PC-9 (cell line): Measurements from ENCODE around the gene OSGEP. TPM values are rescaled to one million over a fixed set of nuclear protein-coding genes. Genes with fewer than 3 reads are reported as not detected.
A peak's percentile ranks its signal among the peaks of the same experiment; 100 is the strongest.

ENCODE experiments used
- BruUV-seq: library from RNA; stranded (reverse); fragments of 400-500 nt; replicated peaks from 2 replicates; lab custom pipeline; 2021; lab: Mats Ljungman, UMichigan
- CTCF ChIA-PET: fragments of 300-600 bp; sonication (Branson Sonifier 250); formaldehyde crosslinking; loops from one replicate; lab custom pipeline; 2022; ENCODE audit warnings: antibody characterized with exemption; lab: Charles Lee
- POLR2A ChIA-PET: fragments of 300-600 bp; sonication (Branson Sonifier 250); formaldehyde crosslinking; loops from one replicate; lab custom pipeline; 2022; ENCODE audit warnings: antibody characterized with exemption; ENCODE audit not compliant: unreplicated experiment; lab: Charles Lee
- DNase-seq, 2 experiments: peaks; one replicate each; pipeline versions ENCODE4 v3.0.0 to v3.0.0-alpha.2; 2015 to 2022; ENCODE audit warnings: mixed read lengths in 1 of 2
- H2AFZ ChIP-seq: fragments of 200-600 bp; sonication (generic); 2 replicates; pipeline ENCODE4 v1.8.1; 2017; ENCODE audit warnings: antibody characterized with exemption
- H3F3A ChIP-seq: fragments of 200-600 bp; sonication (generic); 2 replicates; pipeline ENCODE4 v1.8.1; 2017; ENCODE audit warnings: antibody characterized with exemption, mild to moderate bottlenecking, low read depth; ENCODE audit not compliant: insufficient read depth
- H3K27ac ChIP-seq: fragments of 200-600 bp; sonication (generic); 2 replicates; pipeline ENCODE4 v1.6.1; 2016; ENCODE audit warnings: mixed run types
- H3K27me3 ChIP-seq: fragments of 200-600 bp; sonication (generic); 2 replicates; pipeline ENCODE4 v1.6.1; 2016; ENCODE audit warnings: low read depth, mixed run types; ENCODE audit not compliant: insufficient read depth
- H3K36me3 ChIP-seq: fragments of 200-600 bp; sonication (generic); 2 replicates; pipeline ENCODE4 v1.6.1; 2016; ENCODE audit warnings: low read depth, mixed run types
- H3K4me1 ChIP-seq: fragments of 200-600 bp; sonication (generic); replicated peaks from 2 replicates; pipeline ENCODE4 v1.6.1; 2016; ENCODE audit warnings: mixed run types; ENCODE audit not compliant: insufficient read depth
- H3K4me2 ChIP-seq: fragments of 200-600 bp; sonication (generic); 2 replicates; pipeline ENCODE4 v1.6.1; 2017; ENCODE audit warnings: mixed run types
- H3K4me3 ChIP-seq: fragments of 200-600 bp; sonication (generic); 2 replicates; pipeline ENCODE4 v1.6.1; 2016; ENCODE audit warnings: mixed run types
- H3K79me2 ChIP-seq: fragments of 200-600 bp; sonication (generic); 2 replicates; pipeline ENCODE4 v1.6.1; 2017; ENCODE audit warnings: low read depth, mixed run types
- H3K9me2 ChIP-seq: fragments of 200-600 bp; sonication (generic); 2 replicates; pipeline ENCODE4 v1.8.1; 2017; ENCODE audit warnings: mild to moderate bottlenecking; ENCODE audit not compliant: insufficient read depth
- H3K9me3 ChIP-seq: fragments of 200-600 bp; sonication (generic); 2 replicates; pipeline ENCODE4 v1.8.1; 2016; ENCODE audit warnings: low read depth; ENCODE audit not compliant: insufficient read depth
- H4K20me1 ChIP-seq: fragments of 200-600 bp; sonication (generic); 2 replicates; pipeline ENCODE4 v1.8.1; 2017; ENCODE audit not compliant: insufficient read depth
- EZH2 ChIP-seq: fragments of 200-600 bp; sonication (generic); IDR thresholded peaks from 2 replicates; pipeline ENCODE4 v1.8.0; 2017; ENCODE audit warnings: antibody characterized with exemption, low read depth
- intact Hi-C: fragments of 100-400 bp; cut with micrococcal nuclease; formaldehyde crosslinking; loops from one replicate; pipeline ENCODE4 v1.10.0; 2022; ENCODE audit not compliant: unreplicated experiment
- total RNA-seq: library from RNA; stranded (reverse); gene quantifications from 2 replicates; pipeline ENCODE4 v1.2.3, GENCODE V29; 2021
- TF ChIP-seq, protein P1 (sequence below): fragments of 200-600 bp; sonication (generic); conservative IDR thresholded peaks from 2 replicates; pipeline ENCODE4 v1.6.1; 2017; ENCODE audit warnings: mixed run types, antibody characterized with exemption, mild to moderate bottlenecking, moderate library complexity

The OSGEP gene
- total RNA-seq, 1 experiment from 2014 or later = 20.6 TPM

DNA sequence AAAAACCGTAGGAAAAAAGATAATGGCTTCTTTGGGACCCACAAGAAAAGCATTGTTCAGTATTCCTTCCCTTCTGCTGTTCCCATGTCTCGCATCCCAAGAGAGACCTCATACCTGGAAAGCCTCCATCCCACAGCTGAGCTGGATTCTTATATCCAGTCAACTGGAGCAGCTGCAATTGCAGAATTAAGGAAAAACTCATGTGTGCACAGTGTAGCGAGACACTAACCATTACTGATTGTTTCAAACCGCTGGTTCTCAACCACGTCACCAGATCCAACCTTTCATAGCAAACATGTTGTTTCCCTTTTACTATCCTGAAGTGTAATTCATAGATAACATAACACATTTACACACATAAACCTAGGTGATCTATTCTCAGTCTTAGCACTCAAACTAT lies 45.3 kb upstream of the OSGEP start:
- ChIA-PET POLR2A (no interaction called here), CTCF (no interaction called here)

DNA sequence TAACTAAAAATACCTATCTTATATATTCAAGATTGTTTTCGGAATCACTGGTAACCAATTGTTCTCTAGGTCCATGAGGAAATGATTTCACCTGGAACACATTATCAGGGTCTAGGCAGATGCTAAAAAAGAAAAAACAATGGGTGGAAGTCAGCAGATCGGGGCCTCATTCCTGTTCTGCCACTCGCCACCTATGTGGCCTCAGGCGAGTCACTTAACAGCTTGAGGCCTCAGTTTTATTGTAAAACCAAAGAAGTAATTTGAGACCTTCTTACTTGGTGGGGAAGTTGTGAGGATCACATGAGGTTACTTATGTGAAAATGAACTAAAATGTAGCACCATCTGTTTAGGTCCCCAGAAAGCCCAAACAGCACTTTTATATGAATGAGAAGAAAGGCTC lies 44.5 kb upstream of the OSGEP start:
- Histone ChIP-seq H3K36me3 (no peaks in the 10 kb centered on the region), H3K9me3 (no peaks in the 10 kb centered on the region), H3K27me3 (no peaks in the 10 kb centered on the region), H3K4me1 (peaks cover 24% of the 10 kb centered on the region), H4K20me1 (no peaks in the 10 kb centered on the region), H3K27ac (peak overlapping the region; percentile 16; the same call in 1 of the 2 replicates), H3K9me2 (no peaks in the 10 kb centered on the region), H3K4me2 (peak overlapping the region; percentile 38; the same call in 1 of the 2 replicates), H3K4me3 (no peak overlapping the region), H3F3A (peaks cover 16% of the 10 kb centered on the region; the same call in 1 of the 2 replicates), H3K79me2 (no peaks in the 10 kb centered on the region), H2AFZ (peak overlapping the region; percentile 39; the same call in 1 of the 2 replicates)
- TF ChIP-seq EZH2 = no peak
- TF ChIP-seq, protein P1, sequence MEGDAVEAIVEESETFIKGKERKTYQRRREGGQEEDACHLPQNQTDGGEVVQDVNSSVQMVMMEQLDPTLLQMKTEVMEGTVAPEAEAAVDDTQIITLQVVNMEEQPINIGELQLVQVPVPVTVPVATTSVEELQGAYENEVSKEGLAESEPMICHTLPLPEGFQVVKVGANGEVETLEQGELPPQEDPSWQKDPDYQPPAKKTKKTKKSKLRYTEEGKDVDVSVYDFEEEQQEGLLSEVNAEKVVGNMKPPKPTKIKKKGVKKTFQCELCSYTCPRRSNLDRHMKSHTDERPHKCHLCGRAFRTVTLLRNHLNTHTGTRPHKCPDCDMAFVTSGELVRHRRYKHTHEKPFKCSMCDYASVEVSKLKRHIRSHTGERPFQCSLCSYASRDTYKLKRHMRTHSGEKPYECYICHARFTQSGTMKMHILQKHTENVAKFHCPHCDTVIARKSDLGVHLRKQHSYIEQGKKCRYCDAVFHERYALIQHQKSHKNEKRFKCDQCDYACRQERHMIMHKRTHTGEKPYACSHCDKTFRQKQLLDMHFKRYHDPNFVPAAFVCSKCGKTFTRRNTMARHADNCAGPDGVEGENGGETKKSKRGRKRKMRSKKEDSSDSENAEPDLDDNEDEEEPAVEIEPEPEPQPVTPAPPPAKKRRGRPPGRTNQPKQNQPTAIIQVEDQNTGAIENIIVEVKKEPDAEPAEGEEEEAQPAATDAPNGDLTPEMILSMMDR = no peak
- no TSS peak for BruUV-seq
- intact Hi-C loops = no loop called here
- CTCF ChIA-PET = no interaction called here
- DNase-seq = peak; percentile 17 to 58
- POLR2A ChIA-PET = interaction anchor here (0.7 kb wide), 1 partner anchor 77 kb away, joined by 4 read pairs; no protein-coding TSS in a partner anchor

More for the DNA sequence above, 45.3 kb upstream of the OSGEP start:
- Histone ChIP-seq H3K27ac (no peak overlapping the region), H3F3A (peaks cover 10% of the 10 kb centered on the region; the same call in 1 of the 2 replicates), H3K4me2 (no peak overlapping the region), H4K20me1 (no peaks in the 10 kb centered on the region), H3K79me2 (no peaks in the 10 kb centered on the region), H3K36me3 (no peaks in the 10 kb centered on the region), H3K9me2 (no peaks in the 10 kb centered on the region), H3K4me1 (peaks cover 24% of the 10 kb centered on the region), H2AFZ (no peak overlapping the region), H3K9me3 (no peaks in the 10 kb centered on the region), H3K27me3 (no peaks in the 10 kb centered on the region), H3K4me3 (no peak overlapping the region)
- intact Hi-C loops = no loop called here
- no peak for DNase-seq
- BruUV-seq = no TSS peak
- no peak for TF ChIP-seq EZH2
- TF ChIP-seq, protein P1 = no peak

DNA sequence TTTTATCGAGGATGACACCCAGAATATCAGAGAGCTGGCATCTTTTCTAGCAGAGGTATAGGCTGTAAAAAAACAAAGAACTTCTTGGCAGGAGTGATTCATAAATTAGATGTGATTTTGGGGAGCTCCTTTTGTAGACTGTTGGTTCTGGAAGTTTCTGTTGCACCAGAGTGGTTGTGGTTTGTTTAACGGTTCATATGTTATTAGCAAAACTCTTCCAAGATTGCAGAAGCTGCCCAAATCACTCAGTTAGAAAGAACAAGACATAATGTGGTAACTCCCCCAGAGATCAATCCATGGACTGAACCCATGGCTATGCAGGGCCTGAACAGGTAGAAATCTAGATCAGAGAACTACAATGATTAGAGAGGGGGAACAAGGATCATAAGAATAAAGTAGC lies 44.0 kb upstream of the OSGEP start:
- peaks cover 16% of the 10 kb centered on the region; the same call in 1 of the 2 replicates for H3F3A ChIP-seq

More for the DNA sequence above, 44.0 kb upstream of the OSGEP start:
- peak overlapping the region; percentile 16; the same call in 1 of the 2 replicates for H3K27ac ChIP-seq
- no peaks in the 10 kb centered on the region for H3K9me2 ChIP-seq
- TF ChIP-seq EZH2 = no peak
- TF ChIP-seq, protein P1 = no peak
- no peaks in the 10 kb centered on the region for H3K27me3 ChIP-seq
- H3K79me2 ChIP-seq = no peaks in the 10 kb centered on the region
- no peaks in the 10 kb centered on the region for H3K9me3 ChIP-seq
- H3K4me1 ChIP-seq = peaks cover 24% of the 10 kb centered on the region
- no peak overlapping the region for H2AFZ ChIP-seq
- no peak overlapping the region for H3K4me3 ChIP-seq
- H3K4me2 ChIP-seq = 0 out of 2 replicates have a peak overlapping the region, but pooled peaks have one; percentile 38
- BruUV-seq = no TSS peak
- POLR2A ChIA-PET = no interaction called here
- CTCF ChIA-PET = no interaction called here
- intact Hi-C loops = no loop called here
- DNase-seq = no peak
- H3K36me3 ChIP-seq = no peaks in the 10 kb centered on the region
- no peaks in the 10 kb centered on the region for H4K20me1 ChIP-seq
